Loucy (cell line): ENCODE measurements around the gene AFF1.

Source experiments
- EZH2phosphoT487 ChIP-seq: fragments of 200-600 bp; IDR thresholded peaks from 2 replicates; pipeline ENCODE4 v1.6.1; 2018; ENCODE audit warnings: antibody characterized with exemption, mild to moderate bottlenecking, moderate library complexity, borderline replicate concordance
- TF ChIP-seq, protein P1 (sequence below): fragments of 200-600 bp; sonication (generic); conservative IDR thresholded peaks from 2 replicates; pipeline ENCODE4 v1.5.1; 2014; ENCODE audit warnings: mild to moderate bottlenecking, antibody characterized with exemption, low read length

DNA sequence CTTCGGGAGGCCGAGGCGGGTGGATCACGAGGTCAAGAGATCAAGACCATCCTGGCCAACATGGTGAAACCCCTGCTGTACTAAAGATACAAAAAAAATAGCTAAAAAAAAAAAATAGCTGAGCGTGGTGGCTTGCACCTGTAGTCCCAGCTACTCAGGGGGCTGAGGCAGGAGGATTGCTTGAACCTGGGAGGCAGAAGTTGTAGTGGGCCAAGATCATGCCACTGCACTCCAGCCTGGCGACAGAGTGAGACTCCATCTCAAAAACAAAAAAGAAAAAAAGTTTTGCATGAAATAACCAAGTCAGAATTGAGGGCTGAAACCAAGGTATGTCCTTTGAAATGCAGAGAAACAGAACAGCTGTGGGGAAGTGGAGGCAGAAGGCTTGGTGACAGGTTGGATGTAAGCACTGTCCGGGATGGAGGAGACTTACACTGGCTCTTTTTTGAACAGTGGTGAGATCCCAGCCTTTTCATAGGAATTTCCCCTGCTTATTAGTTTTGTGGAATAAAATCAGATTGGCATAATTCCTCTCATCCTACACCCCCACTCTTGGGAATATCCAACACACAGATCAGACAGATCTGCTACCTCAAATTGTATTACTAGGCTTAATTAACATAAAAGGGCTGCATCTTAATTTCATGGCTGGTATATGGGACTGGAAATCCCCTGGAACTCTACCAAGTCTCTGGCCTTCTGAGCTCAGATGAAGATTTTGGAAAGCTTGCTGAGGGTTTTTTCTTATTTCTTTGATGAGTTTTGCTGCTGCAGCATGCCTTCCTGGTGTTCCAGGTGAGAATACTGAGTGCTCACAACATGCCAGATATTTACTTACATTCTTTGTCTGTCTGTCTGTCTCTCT, 23.8 kb upstream of the AFF1 start:
- TF ChIP-seq, protein P1, sequence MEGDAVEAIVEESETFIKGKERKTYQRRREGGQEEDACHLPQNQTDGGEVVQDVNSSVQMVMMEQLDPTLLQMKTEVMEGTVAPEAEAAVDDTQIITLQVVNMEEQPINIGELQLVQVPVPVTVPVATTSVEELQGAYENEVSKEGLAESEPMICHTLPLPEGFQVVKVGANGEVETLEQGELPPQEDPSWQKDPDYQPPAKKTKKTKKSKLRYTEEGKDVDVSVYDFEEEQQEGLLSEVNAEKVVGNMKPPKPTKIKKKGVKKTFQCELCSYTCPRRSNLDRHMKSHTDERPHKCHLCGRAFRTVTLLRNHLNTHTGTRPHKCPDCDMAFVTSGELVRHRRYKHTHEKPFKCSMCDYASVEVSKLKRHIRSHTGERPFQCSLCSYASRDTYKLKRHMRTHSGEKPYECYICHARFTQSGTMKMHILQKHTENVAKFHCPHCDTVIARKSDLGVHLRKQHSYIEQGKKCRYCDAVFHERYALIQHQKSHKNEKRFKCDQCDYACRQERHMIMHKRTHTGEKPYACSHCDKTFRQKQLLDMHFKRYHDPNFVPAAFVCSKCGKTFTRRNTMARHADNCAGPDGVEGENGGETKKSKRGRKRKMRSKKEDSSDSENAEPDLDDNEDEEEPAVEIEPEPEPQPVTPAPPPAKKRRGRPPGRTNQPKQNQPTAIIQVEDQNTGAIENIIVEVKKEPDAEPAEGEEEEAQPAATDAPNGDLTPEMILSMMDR = no peak
- no peak for TF ChIP-seq EZH2phosphoT487
